Endodermal cell (in vitro differentiated cells): ENCODE measurements around the gene VSTM4. TPM values are rescaled to one million over a fixed set of nuclear protein-coding genes. Genes with fewer than 3 reads are reported as not detected.

Experiments
- DNase-seq: peaks from one replicate; pipeline ENCODE4 v3.0.0-alpha.2; 2017
- H3K27ac ChIP-seq: 2 replicates; pipeline ENCODE4 v1.5.1; 2013; ENCODE audit warnings: mild to moderate bottlenecking, low read depth, low read length, moderate library complexity
- H3K27me3 ChIP-seq: 2 replicates; pipeline ENCODE4 v1.6.1; 2013; ENCODE audit warnings: mild to moderate bottlenecking, low read length, moderate library complexity; ENCODE audit not compliant: insufficient read depth, control insufficient read depth, poor library complexity, severe bottlenecking
- H3K36me3 ChIP-seq: 2 replicates; pipeline ENCODE4 v1.7.0; 2013; ENCODE audit warnings: mild to moderate bottlenecking, low read length, moderate library complexity; ENCODE audit not compliant: control insufficient read depth, insufficient read depth
- H3K4me1 ChIP-seq: one replicate; pipeline ENCODE4 v1.7.0; 2013; ENCODE audit warnings: low read length; ENCODE audit not compliant: control insufficient read depth, insufficient read depth
- H3K4me3 ChIP-seq: 2 replicates; pipeline ENCODE4 v1.5.1; 2013; ENCODE audit warnings: mild to moderate bottlenecking, low read length, moderate library complexity
- H3K9ac ChIP-seq: 2 replicates; pipeline ENCODE4 v1.6.1; 2013; ENCODE audit warnings: mild to moderate bottlenecking, low read length, moderate library complexity; ENCODE audit not compliant: poor library complexity, severe bottlenecking; ENCODE audit errors: extremely low read depth
- H3K9me3 ChIP-seq: 2 replicates; pipeline ENCODE4 v1.6.1; 2013; ENCODE audit warnings: mild to moderate bottlenecking, low read length, moderate library complexity; ENCODE audit not compliant: control insufficient read depth
- H3K27ac Mint-ChIP-seq: 2 replicates; pipeline ENCODE4 v1.8.0; 2020; ENCODE audit warnings: mixed read lengths
- H3K27me3 Mint-ChIP-seq: 2 replicates; pipeline ENCODE4 v1.8.0; 2021; ENCODE audit warnings: mild to moderate bottlenecking, mixed read lengths; ENCODE audit not compliant: insufficient read depth
- H3K36me3 Mint-ChIP-seq: 2 replicates; pipeline ENCODE4 v1.8.0; 2020; ENCODE audit warnings: low read depth, mixed read lengths
- H3K4me1 Mint-ChIP-seq: 2 replicates; pipeline ENCODE4 v1.8.0; 2020; ENCODE audit warnings: mixed read lengths
- H3K4me3 Mint-ChIP-seq: 2 replicates; pipeline ENCODE4 v1.8.0; 2020; ENCODE audit warnings: mild to moderate bottlenecking, moderate library complexity, mixed read lengths
- H3K9me3 Mint-ChIP-seq: 2 replicates; pipeline ENCODE4 v1.8.0; 2020; ENCODE audit warnings: mild to moderate bottlenecking, mixed read lengths
- CTCF ChIP-seq: fragments of 200-600 bp; sonication (generic); conservative IDR thresholded peaks from 2 replicates; pipeline ENCODE4 v1.5.0; 2021; ENCODE audit warnings: antibody characterized with exemption, mild to moderate bottlenecking
- WGBS, 2 experiments: methylation state at CpG; one replicate each; pipeline versions ENCODE4 v1.1.5 to v1.1.7; 2013; ENCODE audit warnings: missing lambda C conversion rate in 2 of 2, mixed read lengths in 1 of 2; ENCODE audit not compliant: insufficient coverage in 1 of 2, insufficient read length in 1 of 2; 5-methylcytosine and 5-hydroxymethylcytosine counted together
- total RNA-seq, 2 donors: library from RNA; stranded (reverse); fragmentation: NEBNext Ultra II Directional in 1 of 2; extraction: Animal tissue kit (Norgen Biotek cat#: 25700) in 1 of 2; gene quantifications; 2 replicates in 1 of 2; 3 replicates in 1 of 2; pipeline ENCODE4 v1.2.1, GENCODE V29; 2021

VSTM4 gene
- total RNA-seq, 2 donors from 2014 or later = 0.51 to 0.77 TPM

GRCh38 chr10:49136525-49136924 lies 21.2 kb upstream of the VSTM4 start:
- peaks cover 2% of the 10 kb centered on the region for H3K9me3 Mint-ChIP-seq
- no peak overlapping the region for H3K9ac ChIP-seq

GRCh38 chr10:49135575-49136313 lies 20.4 kb upstream of the VSTM4 start:
- no peak overlapping the region for H3K27ac ChIP-seq
- H3K36me3 ChIP-seq = no peaks in the 10 kb centered on the region
- Mint-ChIP-seq H3K4me3 (no peak overlapping the region), H3K4me1 (peaks cover 8% of the 10 kb centered on the region), H3K27me3 (peaks cover 6% of the 10 kb centered on the region), H3K9me3 (peaks cover 2% of the 10 kb centered on the region), H3K36me3 (no peaks in the 10 kb centered on the region), H3K27ac (no peak overlapping the region)
- H3K27me3 ChIP-seq = no peaks in the 10 kb centered on the region
- H3K9ac ChIP-seq = no peak overlapping the region
- WGBS, 2 experiments = 89 to 97% methylated on average over 4 to 9 of the region's 9 CpGs
- no peaks in the 10 kb centered on the region for H3K9me3 ChIP-seq
- DNase-seq = no peak
- TF ChIP-seq CTCF = no peak
- no peak overlapping the region for H3K4me3 ChIP-seq
- H3K4me1 ChIP-seq = no peaks in the 10 kb centered on the region

More at GRCh38 chr10:49136525-49136924, 21.2 kb upstream of the VSTM4 start:
- H3K4me3 ChIP-seq = no peak overlapping the region
- H3K9me3 ChIP-seq = no peaks in the 10 kb centered on the region
- WGBS, 2 experiments = 91 to 100% methylated on average over 1 of the region's 1 CpG
- H3K4me1 ChIP-seq = no peaks in the 10 kb centered on the region
- H3K36me3 ChIP-seq = no peaks in the 10 kb centered on the region
- Mint-ChIP-seq H3K27ac (no peak overlapping the region), H3K27me3 (peaks cover 6% of the 10 kb centered on the region), H3K4me3 (no peak overlapping the region), H3K4me1 (peaks cover 13% of the 10 kb centered on the region), H3K36me3 (no peaks in the 10 kb centered on the region)
- no peak for DNase-seq
- H3K27ac ChIP-seq = no peak overlapping the region
- no peak for TF ChIP-seq CTCF
- H3K27me3 ChIP-seq = no peaks in the 10 kb centered on the region

GRCh38 chr10:49134327-49134726 lies 19.0 kb upstream of the VSTM4 start:
- Histone ChIP-seq H3K4me1 (no peaks in the 10 kb centered on the region), H3K36me3 (no peaks in the 10 kb centered on the region), H3K4me3 (no peak overlapping the region), H3K27me3 (no peaks in the 10 kb centered on the region), H3K9me3 (no peaks in the 10 kb centered on the region), H3K27ac (no peak overlapping the region), H3K9ac (no peak overlapping the region)
- no peak overlapping the region for H3K27ac Mint-ChIP-seq
- WGBS, 2 experiments = 96 to 100% methylated on average over 2 to 3 of the region's 3 CpGs
- peaks cover 6% of the 10 kb centered on the region for H3K27me3 Mint-ChIP-seq
- no peak for DNase-seq
- H3K36me3 Mint-ChIP-seq = no peaks in the 10 kb centered on the region
- peaks cover 2% of the 10 kb centered on the region for H3K4me1 Mint-ChIP-seq
- H3K4me3 Mint-ChIP-seq = no peak overlapping the region
- H3K9me3 Mint-ChIP-seq = peaks cover 2% of the 10 kb centered on the region
- TF ChIP-seq CTCF = no peak
